ENCODE results near the gene RPS2. TPM values are rescaled to one million over a fixed set of nuclear protein-coding genes. Genes with fewer than 3 reads are reported as not detected.

Gene RPS2
- total RNA-seq, 4 donors from 2014 or later: 2,603 to 4,441 (median 3,196) TPM

- 3 to 32% methylated on average over 15 to 46 of the region's 70 CpGs for WGBS, 2 donors
- H3K4me3 ChIP-seq (ENCODE audit: low read depth, poor library complexity, severe bottlenecking): no peak overlapping the region
- peak; percentile 81 to 97 for DNase-seq (ENCODE audit: low spot score in 2 of 2)
- intact Hi-C loops (cut with DNase I; ENCODE audit: low total_unique reads): loop anchor here (10.0 kb wide), 1 partner anchor 75 kb away; no protein-coding TSS in a partner anchor
- TF ChIP-seq CTCF (IDR thresholded peaks at IDR 0.05) (peak; percentile 39 to 91 (median 82)), POLR2A (IDR thresholded peaks at IDR 0.05) (no peak)
Measured at GRCh38 chr16:1929578-1930337, 34.9 kb downstream of the RPS2 start.

GRCh38 chr16:1929105-1929504, 35.5 kb downstream of the RPS2 start:
- intact Hi-C loops (cut with DNase I; ENCODE audit: low total_unique reads): no loop called here
- WGBS, 2 donors: 10 to 12% methylated on average over 9 to 11 of the region's 11 CpGs

GRCh38 chr16:1926271-1926670, 38.4 kb downstream of the RPS2 start:
- DNase-seq (ENCODE audit: low spot score in 2 of 2): no peak
- no peak overlapping the region for H3K4me3 ChIP-seq (ENCODE audit: low read depth, poor library complexity, severe bottlenecking)
- WGBS, 2 donors: 57 to 68% methylated on average over 11 of the region's 11 CpGs
- intact Hi-C loops (cut with DNase I; ENCODE audit: low total_unique reads): no loop called here
- no peak for TF ChIP-seq CTCF (IDR thresholded peaks at IDR 0.05)
- TF ChIP-seq POLR2A (IDR thresholded peaks at IDR 0.05): no peak

More at GRCh38 chr16:1929105-1929504, 35.5 kb downstream of the RPS2 start:
- DNase-seq (ENCODE audit: low spot score in 2 of 2): no peak
- H3K4me3 ChIP-seq (ENCODE audit: low read depth, poor library complexity, severe bottlenecking): no peak overlapping the region
- no peak for TF ChIP-seq POLR2A (IDR thresholded peaks at IDR 0.05)
- no peak for TF ChIP-seq CTCF (IDR thresholded peaks at IDR 0.05)

GRCh38 chr16:1924095-1924494, 40.5 kb downstream of the RPS2 start:
- H3K4me3 ChIP-seq (ENCODE audit: low read depth, poor library complexity, severe bottlenecking): no peak overlapping the region
- WGBS, 2 donors: 56 to 74% methylated on average over 4 to 5 of the region's 5 CpGs
- TF ChIP-seq POLR2A (IDR thresholded peaks at IDR 0.05) (no peak), CTCF (IDR thresholded peaks at IDR 0.05) (no peak)
- intact Hi-C loops (cut with DNase I; ENCODE audit: low total_unique reads): no loop called here
- no peak for DNase-seq (ENCODE audit: low spot score in 2 of 2)

- peak in 1 of 2 donors; percentile 51 for DNase-seq (ENCODE audit: low spot score in 2 of 2)
- TF ChIP-seq POLR2A (IDR thresholded peaks at IDR 0.05) (no peak), CTCF (IDR thresholded peaks at IDR 0.05) (no peak)
- 16 to 20% methylated on average over 17 to 24 of the region's 24 CpGs for WGBS, 2 donors
- intact Hi-C loops (cut with DNase I; ENCODE audit: low total_unique reads): no loop called here
- H3K4me3 ChIP-seq (ENCODE audit: low read depth, poor library complexity, severe bottlenecking): no peak overlapping the region
Measured at GRCh38 chr16:1923299-1924034, 41.2 kb downstream of the RPS2 start.

All from lower leg skin (tissue), 4 donors.